Transverse colon (tissue), 4 donors: ENCODE data around the gene NOM1.

Source experiments
- EP300 ChIP-seq: sonication (generic); formaldehyde crosslinking; IDR thresholded peaks from one replicate; pipeline ENCODE4 v1.6.1; 2017; ENCODE audit warnings: antibody characterized with exemption, low read depth
- POLR2AphosphoS5 ChIP-seq, 3 donors: sonication (generic); formaldehyde crosslinking; IDR thresholded peaks; one replicate each; pipeline ENCODE4 v1.6.1; 2016; ENCODE audit warnings: antibody characterized with exemption in 3 of 3
- TF ChIP-seq, protein P1 (sequence below), 5 experiments: fragments of 200-600 bp in 3 of 5; fragments of 450-650 bp in 2 of 5; sonication (generic) in 3 of 5; IDR thresholded peaks; 1 replicate in 2 of 5; 2 replicates in 3 of 5; pipeline ENCODE4 v1.5.1; 2016 to 2017; ENCODE audit warnings: antibody characterized with exemption in 5 of 5, inconsistent platforms in 3 of 5, mild to moderate bottlenecking in 2 of 5, moderate library complexity in 1 of 5

DNA sequence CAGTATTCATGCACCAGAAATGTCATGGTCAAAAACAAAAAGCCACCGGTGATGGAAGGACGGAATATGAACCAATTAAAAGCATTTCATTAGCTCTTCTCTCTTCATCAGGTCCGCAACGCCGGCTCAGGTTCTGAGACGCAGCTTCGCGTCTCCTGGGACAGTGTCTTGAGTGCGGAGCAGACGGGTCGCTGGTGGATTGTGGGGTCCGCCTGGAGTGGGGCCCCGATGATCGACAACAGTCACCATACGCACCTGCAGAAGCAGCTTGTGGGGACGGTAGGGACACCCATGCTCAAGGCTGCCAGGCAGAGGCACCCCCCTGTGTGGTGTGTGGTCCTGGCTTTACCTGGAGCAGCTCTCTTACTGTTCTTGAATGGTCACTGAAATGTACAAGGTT is 13.4 kb downstream of the NOM1 start:
- TF ChIP-seq, protein P1, sequence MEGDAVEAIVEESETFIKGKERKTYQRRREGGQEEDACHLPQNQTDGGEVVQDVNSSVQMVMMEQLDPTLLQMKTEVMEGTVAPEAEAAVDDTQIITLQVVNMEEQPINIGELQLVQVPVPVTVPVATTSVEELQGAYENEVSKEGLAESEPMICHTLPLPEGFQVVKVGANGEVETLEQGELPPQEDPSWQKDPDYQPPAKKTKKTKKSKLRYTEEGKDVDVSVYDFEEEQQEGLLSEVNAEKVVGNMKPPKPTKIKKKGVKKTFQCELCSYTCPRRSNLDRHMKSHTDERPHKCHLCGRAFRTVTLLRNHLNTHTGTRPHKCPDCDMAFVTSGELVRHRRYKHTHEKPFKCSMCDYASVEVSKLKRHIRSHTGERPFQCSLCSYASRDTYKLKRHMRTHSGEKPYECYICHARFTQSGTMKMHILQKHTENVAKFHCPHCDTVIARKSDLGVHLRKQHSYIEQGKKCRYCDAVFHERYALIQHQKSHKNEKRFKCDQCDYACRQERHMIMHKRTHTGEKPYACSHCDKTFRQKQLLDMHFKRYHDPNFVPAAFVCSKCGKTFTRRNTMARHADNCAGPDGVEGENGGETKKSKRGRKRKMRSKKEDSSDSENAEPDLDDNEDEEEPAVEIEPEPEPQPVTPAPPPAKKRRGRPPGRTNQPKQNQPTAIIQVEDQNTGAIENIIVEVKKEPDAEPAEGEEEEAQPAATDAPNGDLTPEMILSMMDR (IDR thresholded peaks at IDR 0.05), result no peak
- TF ChIP-seq POLR2AphosphoS5 (IDR thresholded peaks at IDR 0.05) (no peak), EP300 (no peak)
